ENCODE data around the gene TIMP4.
A peak's percentile ranks its signal among the peaks of the same experiment; 100 is the strongest.

Gene TIMP4

DNA sequence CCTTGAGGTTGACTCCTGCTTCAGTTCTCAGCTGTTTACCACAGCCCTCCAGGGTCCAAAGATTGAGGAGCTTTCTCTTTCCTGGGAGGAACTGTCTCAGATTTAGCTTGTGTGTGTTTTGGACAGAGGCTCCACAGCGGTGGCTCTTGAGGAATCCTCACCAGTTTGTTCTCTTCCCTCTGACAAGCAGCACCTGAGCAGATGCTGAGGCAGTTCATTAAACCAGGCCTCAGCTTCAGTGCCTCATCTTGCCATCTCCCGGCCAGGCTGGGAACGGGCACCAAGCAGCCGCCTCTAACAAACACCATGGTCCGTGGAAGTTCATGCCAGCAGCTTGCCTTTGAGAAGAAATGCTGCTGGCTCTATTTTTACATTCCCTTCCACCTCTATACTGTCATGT is 25.8 kb upstream of the TIMP4 start:
- no peak for DNase-seq

DNA sequence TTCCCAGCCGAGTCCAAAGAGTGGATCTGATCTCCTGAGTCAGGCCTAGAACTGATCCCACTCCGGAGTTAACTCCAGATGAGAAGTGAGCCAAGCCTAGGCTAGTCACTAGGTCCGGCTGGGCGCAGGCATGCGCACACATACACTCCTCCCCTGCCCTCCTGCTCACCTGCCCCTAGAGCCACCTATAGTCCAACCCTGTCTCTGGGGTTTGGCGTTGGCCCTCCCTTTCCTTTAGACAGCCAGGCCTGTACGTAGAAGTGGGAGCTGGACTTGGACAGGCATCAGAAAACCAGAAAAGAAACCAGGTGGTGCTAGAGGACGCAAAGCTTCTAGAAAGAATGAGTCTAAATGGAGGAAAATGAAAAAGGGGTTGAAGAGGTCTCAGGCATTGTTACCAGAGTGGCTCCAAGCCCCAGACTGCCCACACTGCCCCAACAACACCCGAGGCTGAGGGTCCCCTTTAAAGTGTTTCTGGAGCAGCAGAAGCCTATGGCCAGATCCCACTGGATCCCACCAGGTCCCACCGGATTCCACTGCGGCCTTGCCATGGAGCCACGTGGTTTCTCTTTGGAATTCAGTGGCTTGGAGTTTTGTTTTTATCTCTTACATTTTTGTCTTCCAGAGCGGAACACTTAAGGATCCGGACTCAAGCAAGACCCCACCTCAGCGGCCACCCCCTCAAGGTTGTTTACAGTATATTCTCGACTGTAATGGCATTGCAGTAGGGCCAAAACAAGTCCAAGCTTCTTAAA is 24.2 kb upstream of the TIMP4 start:
- no peak for DNase-seq

DNA sequence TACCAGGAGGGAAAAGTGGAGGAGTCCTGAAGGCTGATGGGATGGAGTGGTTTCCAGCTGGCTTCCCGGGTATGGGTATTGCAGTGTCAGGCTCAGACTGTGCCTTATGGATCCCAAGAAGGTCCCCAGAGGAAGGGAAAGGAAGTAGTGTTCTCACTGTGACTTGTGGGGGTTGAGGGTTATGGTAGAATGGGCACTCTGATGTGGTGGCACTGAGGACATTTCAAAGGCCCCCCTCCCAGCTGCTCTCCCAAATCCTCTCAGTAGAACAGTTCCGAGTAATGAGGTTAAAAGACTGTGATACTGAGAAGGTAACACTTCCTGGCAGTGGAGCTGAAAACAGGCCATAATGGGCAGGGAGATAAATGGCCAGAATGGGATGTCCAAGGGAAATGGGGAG is 23.1 kb upstream of the TIMP4 start:
- DNase-seq: no peak

DNA sequence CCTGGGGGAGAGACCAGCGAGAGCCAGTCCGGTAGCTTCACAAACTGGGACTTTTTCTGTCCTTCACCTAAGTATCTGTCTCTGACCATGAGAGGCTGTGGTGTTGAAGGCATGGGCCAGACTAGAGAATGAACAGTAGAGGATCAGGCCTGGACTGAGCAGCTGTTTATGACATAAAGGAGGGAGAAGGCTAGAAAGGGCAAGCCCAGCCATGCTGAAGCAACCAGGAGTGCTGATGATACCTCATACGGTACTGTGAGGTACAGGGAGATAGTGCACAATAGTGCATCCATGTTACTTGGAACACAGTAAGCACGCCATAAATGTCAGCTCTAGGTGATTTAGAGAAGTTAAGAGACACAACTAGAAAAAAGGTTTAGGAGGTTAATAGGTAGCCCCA is 22.6 kb upstream of the TIMP4 start:
- no peak for DNase-seq

DNA sequence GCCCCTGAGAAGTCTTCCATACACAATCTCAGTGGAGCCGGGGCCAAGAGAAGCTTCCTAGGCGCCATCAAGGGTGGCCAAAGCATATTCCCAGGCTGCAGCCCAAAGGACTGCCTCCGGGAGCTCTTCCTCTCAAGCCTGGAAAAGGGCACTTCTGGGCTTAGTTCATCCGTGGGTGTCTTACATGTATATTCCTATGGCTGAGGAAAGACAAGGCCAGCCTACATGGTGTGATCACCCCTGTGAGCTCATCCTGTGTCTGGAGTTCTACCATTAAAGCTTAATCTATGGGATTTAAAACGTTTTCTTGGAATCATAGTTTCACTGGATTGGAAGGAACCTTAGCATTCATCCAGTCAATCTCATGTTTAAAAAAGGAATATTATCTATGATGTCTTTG is 21.9 kb upstream of the TIMP4 start:
- DNase-seq: no peak

DNA sequence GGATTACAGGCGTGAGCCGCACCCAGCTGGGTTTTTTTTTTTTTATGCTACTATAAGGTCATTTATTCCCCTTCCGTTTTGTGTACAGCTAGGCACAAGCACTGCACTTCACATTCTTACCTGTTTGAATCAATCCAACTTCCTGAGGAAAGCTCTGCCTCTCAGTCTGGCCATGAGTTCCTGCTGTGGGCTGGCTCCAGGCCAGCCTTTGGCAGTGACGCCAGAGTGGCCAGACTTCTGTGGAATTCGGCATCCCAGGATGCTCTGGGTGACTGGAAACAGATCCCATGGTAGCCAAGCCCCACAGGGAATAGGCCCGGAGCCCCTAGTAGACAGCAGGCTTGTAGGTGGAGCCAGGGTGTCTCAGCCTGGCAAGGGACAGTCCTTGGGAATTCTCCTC is 21.5 kb upstream of the TIMP4 start:
- DNase-seq: no peak

DNA sequence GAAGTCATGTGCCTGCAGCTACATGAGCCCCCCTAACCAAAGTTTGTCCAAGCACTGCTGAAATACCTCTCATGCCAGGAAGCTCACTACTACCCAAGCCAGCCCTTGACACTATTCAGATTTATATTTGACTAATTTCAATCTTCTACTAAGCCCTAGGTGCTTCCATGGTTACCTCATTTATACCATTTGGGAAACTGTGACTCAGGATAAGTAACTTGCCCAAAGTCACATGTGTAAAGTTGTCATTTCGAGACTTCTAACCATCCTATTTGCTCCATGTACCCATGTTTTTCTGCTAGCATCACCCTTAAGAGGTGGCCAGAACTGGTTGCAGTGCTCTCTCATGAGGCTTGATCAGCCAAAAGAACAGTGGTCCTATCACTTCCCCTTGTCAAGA is 20.7 kb upstream of the TIMP4 start:
- no peak for DNase-seq

DNA sequence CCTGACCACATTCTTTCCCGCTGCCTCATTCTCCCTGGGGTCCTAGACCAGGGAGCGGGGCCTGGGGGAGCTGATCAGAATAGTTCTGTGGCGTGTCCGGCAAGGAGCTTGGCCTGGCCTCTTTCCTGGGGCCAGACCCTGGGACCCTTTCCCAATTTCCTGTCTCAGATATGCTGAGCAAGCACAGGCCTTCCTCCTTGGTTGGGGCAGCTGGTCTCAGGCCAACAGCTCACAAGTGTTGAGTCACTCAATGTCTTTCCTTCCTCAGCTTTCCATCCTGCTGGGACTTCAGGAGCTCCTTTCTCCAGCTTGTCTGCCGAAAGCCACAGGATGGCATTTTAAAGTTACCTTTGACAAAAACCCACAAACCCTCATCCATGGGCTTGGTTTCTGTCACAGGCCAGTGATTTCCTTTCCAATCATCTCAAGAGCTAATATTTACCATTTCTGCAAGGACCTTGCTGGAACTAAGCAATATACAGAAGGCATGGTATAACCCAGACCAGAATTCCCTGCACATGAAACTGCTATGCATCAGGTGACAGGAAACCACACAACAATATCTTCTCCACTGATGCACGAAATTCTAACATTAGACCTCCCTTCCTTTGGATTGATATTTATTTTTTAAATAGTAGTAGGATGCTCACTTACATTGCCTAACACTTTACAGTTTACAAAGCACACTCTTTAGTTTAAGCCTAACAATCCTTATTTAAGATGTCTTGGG is 19.5 kb upstream of the TIMP4 start:
- peak; percentile 18 for DNase-seq

DNA sequence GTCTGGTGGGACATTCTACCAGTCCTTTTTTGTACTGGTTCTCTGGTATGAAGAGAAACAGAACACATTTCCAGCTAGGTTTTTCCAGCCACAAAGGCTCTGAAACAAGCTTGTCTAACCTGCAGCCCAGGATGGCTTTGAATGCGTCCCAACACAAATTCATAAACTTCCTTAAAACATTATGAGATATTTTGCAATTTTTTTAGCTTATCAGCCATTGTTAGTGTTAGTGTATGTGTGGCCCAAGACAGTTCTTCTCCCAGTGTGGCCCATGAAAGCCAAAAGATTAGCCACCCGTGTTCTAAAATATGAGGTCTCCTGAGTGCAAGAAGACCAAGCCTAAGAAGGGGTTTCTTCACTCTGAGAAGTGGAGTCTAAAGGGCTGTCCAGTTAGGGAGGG is 18.4 kb upstream of the TIMP4 start:
- DNase-seq: no peak

DNA sequence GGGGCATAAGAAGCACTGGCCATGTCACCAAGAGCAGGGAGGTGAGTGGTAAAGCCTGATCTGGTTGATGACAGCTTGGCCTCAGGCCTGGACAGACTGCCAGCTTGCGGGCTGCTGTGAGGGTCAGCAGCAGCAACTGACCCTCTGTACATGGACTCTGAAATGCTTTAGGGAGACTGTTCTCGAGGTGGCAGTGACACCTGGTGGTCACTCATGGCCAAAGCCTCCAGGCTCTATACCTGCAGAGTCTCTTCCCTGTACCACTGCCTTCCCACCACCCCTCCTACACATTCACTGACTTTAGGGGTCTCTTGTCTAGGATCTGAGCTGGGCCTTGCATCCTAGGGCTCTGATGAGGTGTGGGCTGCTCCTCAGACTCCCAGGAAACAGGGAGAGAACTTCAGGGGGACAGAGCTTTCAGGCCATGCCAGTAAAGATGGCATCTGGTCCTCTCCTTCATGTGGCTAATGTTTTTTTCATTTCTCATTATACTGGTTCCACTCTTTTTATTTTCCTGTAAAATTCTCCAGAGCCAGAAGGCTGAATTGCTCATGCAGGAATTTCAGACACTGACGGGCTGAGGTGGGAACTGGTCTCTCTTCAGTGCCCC is 17.2 kb upstream of the TIMP4 start:
- DNase-seq: peak; percentile 21

DNA sequence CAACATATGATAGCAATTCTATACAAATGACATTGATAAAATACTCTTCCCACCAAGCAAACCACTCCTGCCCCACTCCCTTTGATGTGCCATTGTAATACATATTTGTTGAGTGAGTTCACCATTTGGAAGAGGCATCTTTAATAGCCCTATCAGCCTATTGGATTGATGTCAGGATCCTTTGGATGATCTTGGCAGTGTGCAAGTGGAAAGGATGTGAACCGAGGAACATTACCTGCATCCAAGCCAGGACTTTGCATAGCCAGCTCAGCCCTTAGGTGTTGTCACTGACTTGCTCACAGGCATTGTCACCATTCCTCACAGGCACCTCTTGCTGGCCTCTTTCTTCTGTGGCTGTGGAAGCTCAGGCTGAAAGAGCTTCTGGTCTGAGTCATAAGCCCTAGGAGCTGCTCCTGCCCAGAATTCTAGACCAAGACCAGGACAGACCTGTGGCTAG is 16.5 kb upstream of the TIMP4 start:
- DNase-seq: no peak

DNA sequence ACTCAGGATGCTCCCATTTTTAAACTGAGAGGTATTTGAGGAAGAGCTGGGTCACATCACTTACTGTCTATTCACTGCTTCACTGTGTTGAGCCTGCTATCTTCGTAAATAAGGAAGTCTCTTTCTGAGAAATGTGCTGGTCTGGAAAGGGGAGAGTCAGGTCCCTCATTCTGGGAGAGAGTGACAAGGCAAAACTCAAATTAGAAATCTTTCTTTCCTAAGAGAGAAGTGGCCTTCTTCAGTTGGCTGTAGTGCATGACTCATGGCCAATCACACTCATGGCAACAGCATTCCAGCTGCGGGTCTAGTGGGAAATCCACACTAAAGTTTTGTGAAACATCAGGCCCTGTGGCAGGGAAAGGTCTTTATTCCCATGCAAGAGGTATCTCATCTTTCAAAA is 11.5 kb upstream of the TIMP4 start:
- DNase-seq: peak; percentile 34

DNA sequence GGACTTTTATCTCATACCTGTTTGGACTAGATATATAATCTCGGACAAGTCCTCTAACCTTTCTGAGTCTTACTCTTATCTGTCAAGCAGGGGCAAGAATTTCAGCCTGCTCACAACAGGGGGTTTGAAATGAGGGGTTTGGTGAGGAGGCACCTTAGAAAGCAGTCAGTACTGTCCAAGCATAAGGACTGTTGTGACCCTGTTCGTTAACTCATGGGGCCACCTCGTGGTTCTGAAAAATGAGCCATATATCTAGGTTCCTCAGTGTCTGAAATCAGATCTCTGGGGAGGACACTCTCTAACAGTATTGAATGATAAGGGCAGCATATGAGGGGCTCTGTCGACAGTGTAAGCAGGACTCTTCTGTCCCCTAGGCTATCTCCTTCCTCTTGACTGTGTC is 7.2 kb upstream of the TIMP4 start:
- no peak for DNase-seq

DNA sequence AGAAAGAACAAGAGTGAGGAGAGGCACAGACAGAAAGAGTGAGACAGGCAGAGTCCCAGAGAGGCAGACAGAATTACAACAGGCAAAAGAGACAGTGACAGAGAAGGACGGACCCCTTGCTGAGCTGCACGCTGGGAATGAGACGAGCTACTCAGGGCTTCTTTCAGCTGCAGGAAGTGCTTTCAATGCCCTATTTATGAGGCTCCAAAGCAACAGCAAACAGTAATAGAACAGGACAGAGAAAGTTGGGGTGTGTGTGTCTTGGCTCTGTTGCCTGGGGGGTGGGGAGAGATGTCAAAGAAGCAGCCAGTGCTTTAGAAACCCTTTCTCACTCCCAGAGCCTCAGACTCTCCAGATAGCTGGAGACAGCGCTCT is 502 bp upstream of the TIMP4 start:
- no peak for DNase-seq

DNA sequence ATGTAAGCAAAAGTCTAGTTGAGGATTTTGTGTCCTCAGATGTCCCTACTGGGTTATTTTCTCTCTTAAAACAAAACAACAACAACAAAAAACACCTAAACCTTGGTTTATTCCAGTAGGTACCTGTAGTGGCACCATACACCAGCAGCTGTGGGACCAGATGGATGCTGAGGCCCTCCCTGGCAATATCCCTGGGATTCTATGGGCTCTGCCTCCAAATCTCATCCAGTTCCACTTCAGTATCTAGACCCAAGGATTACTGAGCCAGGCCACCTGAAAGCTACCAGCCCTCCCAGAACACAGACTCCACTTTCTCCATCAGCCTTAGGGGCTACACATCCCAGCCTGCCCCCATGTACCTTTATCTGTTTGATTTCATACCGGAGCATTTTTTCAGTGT is 1.7 kb downstream of the TIMP4 start:
- no peak for DNase-seq

DNA sequence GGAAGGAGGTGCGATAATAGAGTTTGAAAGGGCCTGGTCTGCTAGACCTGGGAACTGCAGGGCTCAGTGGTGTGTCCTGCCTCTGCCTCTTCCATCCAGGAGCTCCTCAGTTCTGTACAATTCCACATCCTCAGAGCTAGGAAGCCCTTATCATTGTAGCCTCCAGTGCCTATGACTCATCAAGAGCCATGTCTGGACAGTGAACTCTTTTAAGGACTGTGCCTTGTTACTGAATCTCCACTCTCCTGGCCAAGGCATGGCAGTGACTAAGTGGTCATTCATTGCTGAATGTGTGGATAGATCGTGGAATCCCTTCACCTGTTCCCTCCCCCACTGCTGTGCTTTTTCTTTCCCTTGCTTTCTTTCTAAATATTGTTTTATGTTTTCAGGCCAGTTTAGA is 2.9 kb downstream of the TIMP4 start:
- DNase-seq: no peak

DNA sequence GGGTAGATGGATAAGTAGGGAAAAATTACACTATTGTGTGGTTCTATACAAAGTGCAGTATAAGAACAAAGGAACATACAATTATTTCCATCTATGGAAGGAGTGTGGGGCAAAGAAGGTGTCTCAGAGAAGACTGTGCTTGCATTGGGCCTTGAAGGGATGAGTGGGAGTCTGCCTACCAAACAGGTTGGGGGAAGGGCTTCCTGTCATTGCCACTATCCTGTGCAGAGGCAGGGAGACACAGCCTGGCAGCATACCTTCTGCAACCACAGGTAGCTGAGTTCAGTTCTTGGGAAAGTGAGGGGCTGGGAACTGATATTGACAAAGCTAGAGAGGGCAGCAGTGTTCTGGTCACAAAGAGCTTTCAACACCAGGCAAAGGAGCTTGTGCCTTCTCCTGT is 3.4 kb downstream of the TIMP4 start:
- no peak for DNase-seq

DNA sequence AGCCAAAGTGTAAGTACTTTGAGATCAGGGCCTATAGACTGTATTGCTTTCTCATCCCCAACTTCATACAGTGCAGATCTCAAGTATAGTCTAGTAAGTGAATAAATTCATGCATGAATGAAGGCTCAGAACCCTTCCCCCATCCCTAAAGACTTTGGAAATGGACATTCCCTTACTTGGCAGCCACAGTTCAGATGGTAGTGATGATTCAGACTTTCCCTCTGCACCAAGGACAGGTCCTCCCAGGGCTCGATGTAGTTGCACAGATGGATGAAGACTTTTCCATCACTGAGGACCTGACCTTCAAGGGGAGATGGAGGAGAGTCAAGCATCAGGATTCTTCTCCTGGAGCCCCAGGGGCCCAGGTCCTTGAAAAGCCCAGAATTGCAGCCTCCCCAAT is 4.6 kb downstream of the TIMP4 start:
- no peak for DNase-seq

DNA sequence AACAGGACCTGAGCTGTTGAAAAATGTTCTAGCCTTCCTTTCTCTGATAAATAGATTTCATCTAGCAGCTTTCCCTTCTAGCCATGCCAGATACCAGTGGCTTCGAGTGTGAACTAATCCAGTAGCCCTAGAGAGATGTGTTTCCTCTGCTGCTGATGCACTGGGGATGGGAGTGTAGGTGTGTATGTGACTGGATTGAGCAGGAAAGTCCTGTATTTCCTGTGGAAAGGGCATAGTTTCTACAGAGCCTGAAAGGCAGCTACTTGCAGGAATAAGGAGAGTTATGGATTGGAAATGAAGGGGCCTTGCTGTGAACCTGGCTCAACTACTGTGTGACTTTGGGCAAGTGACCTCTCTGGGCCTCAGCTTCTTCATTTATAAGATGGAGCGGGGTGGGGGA is 8.6 kb downstream of the TIMP4 start:
- DNase-seq: no peak

DNA sequence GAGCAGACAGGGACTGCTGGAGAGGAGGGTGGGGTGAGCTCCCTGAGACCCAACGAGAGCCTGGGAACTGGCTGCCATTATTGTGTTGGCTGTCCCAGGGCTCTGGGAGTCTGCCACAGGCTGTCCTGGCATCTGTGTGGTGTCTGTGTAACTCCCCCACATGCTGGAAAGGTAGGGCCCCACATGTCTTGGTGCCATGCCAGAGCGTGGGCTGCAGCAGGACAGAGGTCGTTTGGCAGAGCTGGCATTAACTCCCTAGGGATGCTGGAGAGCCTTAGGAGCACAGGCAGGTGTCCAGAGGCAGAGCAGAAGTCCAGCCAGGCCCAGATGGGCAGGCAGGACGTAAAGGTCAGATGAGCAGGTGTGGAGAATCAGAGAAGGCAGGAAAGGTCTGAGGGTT is 9.7 kb downstream of the TIMP4 start:
- DNase-seq: no peak

DNA sequence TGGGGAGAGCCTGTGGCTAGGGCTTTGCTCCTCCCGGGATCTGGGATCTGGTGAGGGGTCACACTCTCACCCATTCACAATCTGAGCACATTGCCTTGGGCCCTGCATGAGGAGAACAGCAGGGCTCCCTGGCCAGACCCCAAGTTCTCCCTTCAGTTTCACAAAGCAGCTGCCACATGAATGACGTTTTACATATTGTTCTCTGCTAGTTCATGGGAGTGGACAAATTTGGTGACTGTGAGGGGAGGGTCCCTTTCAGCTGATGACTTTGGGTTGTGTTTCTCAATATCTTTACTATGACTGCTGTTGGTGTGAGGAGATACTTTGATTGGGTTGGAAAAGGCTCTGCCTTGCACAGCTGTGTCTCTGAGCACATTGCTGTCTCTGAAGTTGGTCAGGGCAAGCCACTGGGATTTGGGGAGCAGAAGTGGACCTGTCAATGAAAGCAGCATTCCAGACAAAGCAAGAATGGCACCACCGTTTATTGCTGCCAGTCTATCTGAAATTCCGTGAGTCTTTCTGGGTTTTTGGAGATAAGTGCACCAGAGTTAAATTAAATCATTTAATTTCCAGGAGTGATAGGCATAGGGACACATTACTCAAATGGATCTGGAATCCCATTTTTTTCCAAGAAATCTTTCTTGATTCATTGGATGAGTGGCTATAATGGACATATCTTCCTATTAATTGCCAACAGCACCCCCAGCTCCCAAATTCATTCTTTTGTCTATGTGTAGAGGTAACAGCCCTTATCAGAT is 10.3 kb downstream of the TIMP4 start:
- no peak for DNase-seq

DNA sequence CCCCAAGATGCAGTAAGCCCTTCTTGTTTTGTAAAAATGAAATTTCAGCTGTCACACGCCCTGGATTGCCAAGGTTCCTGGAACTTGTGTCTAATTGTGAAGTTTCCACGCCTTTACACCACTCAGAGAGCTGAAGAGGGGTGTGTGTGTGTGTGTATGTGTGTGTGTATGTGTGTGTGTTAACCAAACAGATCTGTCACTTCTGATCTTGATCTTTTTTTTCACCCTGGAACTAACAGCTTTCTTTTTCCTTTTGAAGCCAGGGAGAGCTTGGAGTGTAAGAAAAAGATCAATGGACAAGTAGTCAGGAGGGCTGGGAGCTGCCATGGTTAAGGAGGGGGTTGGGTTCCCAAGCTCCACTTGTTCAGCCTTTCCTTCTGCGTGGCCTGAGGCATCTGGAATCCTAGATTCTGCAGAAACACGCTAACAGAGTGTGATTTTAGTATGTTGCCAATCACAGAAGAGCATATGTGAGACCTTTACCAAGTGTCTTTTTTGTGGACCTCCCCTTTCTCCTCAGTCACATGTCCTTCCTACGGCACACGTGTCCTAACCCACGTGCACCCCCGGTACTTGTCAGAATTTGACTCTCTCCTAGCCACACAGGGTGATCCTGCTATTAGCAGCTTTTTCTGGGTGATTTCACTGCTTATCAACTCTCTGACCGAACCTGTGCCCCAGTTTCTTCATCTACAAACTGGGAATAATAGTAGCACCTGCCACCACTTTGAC is 11.5 kb downstream of the TIMP4 start:
- DNase-seq: no peak

DNA sequence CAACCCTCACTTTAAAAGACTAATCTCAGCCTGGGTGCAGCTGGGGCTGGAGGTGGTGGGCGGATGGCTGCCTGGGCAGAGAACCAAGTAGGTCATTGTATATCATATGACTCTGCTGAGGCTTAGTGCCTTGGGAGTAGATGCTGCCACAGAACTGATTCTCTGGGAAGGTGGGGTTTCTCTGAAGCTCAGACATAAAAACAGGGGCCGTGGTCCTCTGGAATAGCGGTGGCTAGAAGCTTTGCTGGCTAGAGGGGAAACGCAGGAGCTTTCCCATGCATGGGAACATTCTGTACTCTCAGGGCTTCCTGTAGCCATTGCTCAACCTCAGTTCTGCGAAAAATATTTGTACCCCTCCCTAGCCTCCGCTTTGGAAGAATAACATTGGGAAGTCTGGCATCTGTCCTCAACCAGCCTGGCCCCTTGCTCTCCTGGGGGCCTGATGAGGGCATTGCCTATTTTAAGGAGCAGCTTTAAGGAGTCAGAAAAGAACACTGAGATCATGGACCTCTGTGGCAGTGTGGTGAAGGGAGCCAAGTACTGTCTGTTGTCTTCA is 14.7 kb downstream of the TIMP4 start:
- no peak for DNase-seq

All from CD4-positive, alpha-beta T cell treated with Interferon gamma for 1 hour (primary cell).